ENCODE measurements around the gene PRSS35. TPM values are rescaled to one million over a fixed set of nuclear protein-coding genes. Genes with fewer than 3 reads are reported as not detected.

PRSS35 gene
- total RNA-seq, 1 experiment from 2014 or later = 1.7 TPM

- Histone ChIP-seq H2BK120ac (ENCODE audit: low read depth, low read length, poor library complexity, severe bottlenecking) (no peak overlapping the region), H4K20me1 (ENCODE audit: control insufficient read depth, insufficient read depth, insufficient read length) (no peaks in the 10 kb centered on the region), H3T11ph (ENCODE audit: low read length) (no peak overlapping the region), H3K4me2 (ENCODE audit: insufficient read depth, insufficient read length, low read length) (no peak overlapping the region), H2BK5ac (ENCODE audit: insufficient read length, low read length) (no peak overlapping the region), H3K14ac (ENCODE audit: insufficient read depth, low read length) (no peak overlapping the region), H2AK5ac (ENCODE audit: insufficient read length, low read length) (no peak overlapping the region), H3K23ac (ENCODE audit: insufficient read length, low read depth, low read length) (no peak overlapping the region), H3K4ac (ENCODE audit: low read depth, low read length) (no peak overlapping the region), H3K79me1 (ENCODE audit: insufficient read depth, low read depth, low read length, poor library complexity, severe bottlenecking) (no peaks in the 10 kb centered on the region), H2BK20ac (ENCODE audit: low read depth, low read length, poor library complexity, severe bottlenecking) (no peak overlapping the region), H3K56ac (ENCODE audit: insufficient read length, low read depth, low read length) (no peak overlapping the region), H3K27me3 (ENCODE audit: insufficient read depth, low read length) (no peaks in the 10 kb centered on the region), H4K91ac (ENCODE audit: insufficient read length, low read depth, low read length) (no peak overlapping the region), H3K9ac (ENCODE audit: extremely low read depth, insufficient read length, low read length) (no peak overlapping the region), H3K27ac (ENCODE audit: insufficient read length, low read depth, low read length) (no peak overlapping the region), H2BK15ac (ENCODE audit: low read depth, low read length) (no peak overlapping the region), H3K18ac (ENCODE audit: insufficient read length, low read depth, low read length) (no peak overlapping the region), H4K5ac (ENCODE audit: insufficient read length, low read depth, low read length) (no peak overlapping the region), H3K23me2 (ENCODE audit: insufficient read length, low read depth, low read length, poor library complexity, severe bottlenecking) (peaks cover 4% of the 10 kb centered on the region), H2BK12ac (ENCODE audit: insufficient read length, low read depth, low read length) (no peak overlapping the region), H3K4me1 (ENCODE audit: insufficient read depth, low read length) (peaks cover 4% of the 10 kb centered on the region), H3K79me2 (ENCODE audit: insufficient read depth, low read length) (no peaks in the 10 kb centered on the region), H3K9me3 (ENCODE audit: control insufficient read depth, low read depth, low read length) (no peaks in the 10 kb centered on the region), H4K8ac (replicated peaks; ENCODE audit: insufficient read length, low read depth, low read length) (no peak overlapping the region), H2AFZ (ENCODE audit: low read length) (no peak overlapping the region)
- Mint-ChIP-seq H3K4me1 (peaks cover 34 to 36% of the 10 kb centered on the region in 2 experiments), H3K9me3 (no peaks in the 10 kb centered on the region; a peak in 1 of 5 replicates), H3K4me3 (no peak overlapping the region), H3K27me3 (ENCODE audit: low read depth) (peaks cover 7% of the 10 kb centered on the region), H3K27ac (no peak overlapping the region), H3K36me3 (ENCODE audit: insufficient read depth in 1 of 3, low read depth in 3 of 3) (no peaks in the 10 kb centered on the region; a peak in 1 of 7 replicates)
- TF ChIP-seq CTCF (conservative IDR thresholded peaks at IDR 0.05) = no peak
- DNase-seq = no peak
- no CpG with 5 or more reads among the region's 1 CpG for WGBS (ENCODE audit: extremely low coverage, insufficient read length, low lambda C conversion rate)
Measured at GRCh38 chr6:83514466-83514865, 2.1 kb downstream of the PRSS35 start.
